ENCODE results near the gene JAK1. TPM values are rescaled to one million over a fixed set of nuclear protein-coding genes. Genes with fewer than 3 reads are reported as not detected.

JAK1 gene
- total and polyA plus RNA-seq, 2 donors (not counting 3 experiments of a cell fraction or from before 2014, with no cell fraction given): 68.8 to 177 TPM

- Histone ChIP-seq H3K36me3 (ENCODE audit: control insufficient read depth in 2 of 2, extremely low read depth in 1 of 2, insufficient read depth in 2 of 2, low read length in 2 of 2) (no peaks in the 10 kb centered on the region), H3K4me1 (ENCODE audit: control insufficient read depth, extremely low read depth, insufficient read depth, low read length) (peaks cover 44% of the 10 kb centered on the region), H3K27ac (ENCODE audit: insufficient read depth, low read depth, low read length) (peak overlapping the region; percentile 44), H3K9ac (replicated peaks; ENCODE audit: extremely low read depth, insufficient read depth, low read length) (no peak overlapping the region), H3K9me1 (replicated peaks; ENCODE audit: control insufficient read depth, extremely low read depth, insufficient read depth, low read length) (no peaks in the 10 kb centered on the region), H3K4me3 (replicated peaks in 1 of 3; ENCODE audit: insufficient read depth in 1 of 3, low read depth in 1 of 3, low read length in 3 of 3) (no peak overlapping the region), H4K20me1 (replicated peaks; ENCODE audit: control insufficient read depth, extremely low read depth, insufficient read depth, low read length) (peaks cover 7% of the 10 kb centered on the region), H2AFZ (ENCODE audit: low read depth, low read length) (no peak overlapping the region), H3K27me3 (ENCODE audit: control insufficient read depth in 2 of 2, insufficient read depth in 2 of 2, low read length in 2 of 2) (no peaks in the 10 kb centered on the region), H3K79me2 (ENCODE audit: control insufficient read depth, insufficient read depth, low read length) (peaks cover 88% of the 10 kb centered on the region), H3K4me2 (ENCODE audit: insufficient read depth, low read length) (no peak overlapping the region), H3K9me3 (replicated peaks; ENCODE audit: control insufficient read depth, insufficient read depth, low read length) (no peaks in the 10 kb centered on the region)
- TF ChIP-seq CTCF (IDR thresholded peaks at IDR 0.05; ENCODE audit: extremely low read depth in 1 of 2, insufficient read depth in 1 of 2, low read depth in 1 of 2, low read length in 2 of 2) (no peak), POLR2A (IDR thresholded peaks at IDR 0.05; ENCODE audit: low read depth, low read length) (no peak), EZH2 (IDR thresholded peaks at IDR 0.05; ENCODE audit: borderline replicate concordance, low read depth, low read length, severe bottlenecking) (no peak)
- TF ChIP-seq, protein P1, sequence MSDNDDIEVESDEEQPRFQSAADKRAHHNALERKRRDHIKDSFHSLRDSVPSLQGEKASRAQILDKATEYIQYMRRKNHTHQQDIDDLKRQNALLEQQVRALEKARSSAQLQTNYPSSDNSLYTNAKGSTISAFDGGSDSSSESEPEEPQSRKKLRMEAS (IDR thresholded peaks at IDR 0.05; ENCODE audit: insufficient read depth, insufficient read length): no peak
- ChIA-PET POLR2A (interaction anchor here (1.0 kb wide), 1 partner anchor 44 kb away, joined by 17 read pairs; no protein-coding TSS in a partner anchor), CTCF (interaction anchor here (1.0 to 2.8 kb wide), 5 partner anchors 12 to 57 kb away, joined by 3 to 12 read pairs (median 4); no protein-coding TSS in a partner anchor)
- intact Hi-C loops (cut with micrococcal nuclease): loop anchor here (1.0 kb wide), 1 partner anchor 13 kb away; no protein-coding TSS in a partner anchor
- FAIRE-seq (peak; percentile 48), DNase-seq (ENCODE audit: low read depth, low spot score) (peak; percentile 12)
- dilution Hi-C loops (cut with MboI; ENCODE audit: extremely low pct_ligation_motif_present, low sequenced_read_pairs): no loop called here
- BruUV-seq (replicated peaks): no TSS peak
Observed at GRCh38 chr1:64921771-64922170, 44.6 kb downstream of the JAK1 start.

All from endothelial cell of umbilical vein (primary cell).